ENCODE data around the gene KLHL29. TPM values are rescaled to one million over a fixed set of nuclear protein-coding genes. Genes with fewer than 3 reads are reported as not detected.

Gene KLHL29
- total RNA-seq, 1 donor from 2014 or later: 15.1 TPM

DNA sequence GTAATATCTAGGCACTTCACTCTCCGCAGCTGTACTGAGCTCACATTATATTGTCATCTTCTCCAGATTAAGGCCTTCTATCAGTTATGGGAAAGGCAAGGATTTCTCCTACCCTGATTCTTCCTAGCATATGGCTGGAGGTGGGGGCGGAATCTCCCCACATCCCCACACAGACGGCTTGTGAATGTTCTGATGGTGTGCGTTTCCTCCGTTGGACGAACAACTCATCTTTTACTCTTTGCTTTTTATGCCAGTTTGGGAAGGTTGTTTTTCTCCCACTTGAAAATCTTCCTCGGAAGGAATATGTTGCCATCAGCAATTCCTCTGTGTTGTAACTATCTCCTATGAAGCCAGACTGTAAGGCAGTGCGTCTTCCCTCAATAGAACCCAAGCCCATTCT is 24.3 kb downstream of the KLHL29 start:
- no peaks in the 10 kb centered on the region for H3K27me3 ChIP-seq
- no peak overlapping the region for H3K27ac ChIP-seq
- no peak for ATAC-seq
- no peak for DNase-seq
- no peak overlapping the region for H3K4me3 ChIP-seq
- peaks cover 6% of the 10 kb centered on the region for H3K4me1 ChIP-seq
- no peak for TF ChIP-seq CTCF (IDR thresholded peaks at IDR 0.05)
- no peaks in the 10 kb centered on the region for H3K9me3 ChIP-seq
- intact Hi-C loops (cut with DNase I): no loop called here
- H3K36me3 ChIP-seq: no peaks in the 10 kb centered on the region

DNA sequence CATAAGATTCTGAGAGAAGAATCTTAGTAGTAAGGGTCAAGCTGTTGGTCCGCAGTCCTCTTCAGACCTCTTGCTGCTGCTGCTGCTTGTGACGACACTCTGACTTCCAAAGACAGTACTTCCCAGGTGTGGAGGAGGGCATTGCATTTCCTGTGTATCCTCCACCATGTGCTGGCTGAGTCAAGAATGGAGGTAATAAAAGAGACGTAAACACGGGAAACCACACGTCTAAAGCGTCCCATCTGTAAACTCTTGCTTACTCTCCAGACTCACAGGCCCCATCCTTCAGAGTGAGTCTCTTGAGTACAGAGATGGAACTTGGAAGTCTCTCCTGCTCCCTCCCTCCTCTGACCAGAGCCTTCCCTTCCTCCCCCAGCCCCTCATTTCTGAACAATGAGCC is 25.6 kb downstream of the KLHL29 start:
- intact Hi-C loops (cut with DNase I): no loop called here
- no peak for TF ChIP-seq CTCF (IDR thresholded peaks at IDR 0.05)
- Histone ChIP-seq H3K36me3 (no peaks in the 10 kb centered on the region), H3K27me3 (no peaks in the 10 kb centered on the region), H3K4me3 (no peak overlapping the region), H3K9me3 (no peaks in the 10 kb centered on the region), H3K4me1 (no peaks in the 10 kb centered on the region), H3K27ac (no peak overlapping the region)
- no peak for ATAC-seq
- no peak for DNase-seq

DNA sequence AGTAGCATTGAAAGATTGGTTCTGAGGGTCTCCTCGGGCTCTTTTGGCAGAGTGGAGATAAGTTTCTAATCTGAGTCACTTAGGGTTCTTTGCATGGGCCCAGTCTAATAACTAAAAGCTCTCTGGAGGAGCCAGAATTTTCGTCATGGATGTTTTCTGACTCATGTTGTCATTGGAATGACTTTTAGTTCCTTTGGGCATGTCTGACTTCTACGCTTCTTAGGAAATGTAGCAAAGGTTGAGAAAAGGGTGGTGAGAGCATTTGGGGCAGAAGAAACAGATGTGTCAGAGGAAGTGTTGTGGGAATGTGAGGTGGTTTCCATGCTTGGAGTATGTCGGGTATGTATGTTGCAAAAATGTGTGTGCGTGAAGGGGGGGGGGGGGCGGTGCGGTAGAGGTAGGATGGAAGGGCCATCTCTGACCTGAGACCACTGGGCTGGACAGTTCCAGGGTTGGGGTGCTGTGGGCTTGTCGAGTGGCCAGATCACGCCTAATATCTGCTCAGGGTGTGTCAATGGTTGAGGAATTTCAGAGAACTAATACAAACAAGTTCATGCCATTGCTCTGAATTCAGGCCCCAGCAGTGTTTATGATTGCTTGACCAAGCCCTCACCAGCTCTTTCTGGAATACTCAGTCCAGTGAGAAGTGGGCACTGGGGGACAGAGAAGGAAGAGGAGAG is 26.9 kb downstream of the KLHL29 start:
- ATAC-seq (peak; percentile 68), DNase-seq (no peak)
- H3K4me1 ChIP-seq: no peaks in the 10 kb centered on the region
- H3K9me3 ChIP-seq: no peaks in the 10 kb centered on the region
- no peaks in the 10 kb centered on the region for H3K27me3 ChIP-seq
- intact Hi-C loops (cut with DNase I): no loop called here
- H3K36me3 ChIP-seq: no peaks in the 10 kb centered on the region
- no peak overlapping the region for H3K27ac ChIP-seq
- TF ChIP-seq CTCF (IDR thresholded peaks at IDR 0.05): no peak
- no peak overlapping the region for H3K4me3 ChIP-seq

DNA sequence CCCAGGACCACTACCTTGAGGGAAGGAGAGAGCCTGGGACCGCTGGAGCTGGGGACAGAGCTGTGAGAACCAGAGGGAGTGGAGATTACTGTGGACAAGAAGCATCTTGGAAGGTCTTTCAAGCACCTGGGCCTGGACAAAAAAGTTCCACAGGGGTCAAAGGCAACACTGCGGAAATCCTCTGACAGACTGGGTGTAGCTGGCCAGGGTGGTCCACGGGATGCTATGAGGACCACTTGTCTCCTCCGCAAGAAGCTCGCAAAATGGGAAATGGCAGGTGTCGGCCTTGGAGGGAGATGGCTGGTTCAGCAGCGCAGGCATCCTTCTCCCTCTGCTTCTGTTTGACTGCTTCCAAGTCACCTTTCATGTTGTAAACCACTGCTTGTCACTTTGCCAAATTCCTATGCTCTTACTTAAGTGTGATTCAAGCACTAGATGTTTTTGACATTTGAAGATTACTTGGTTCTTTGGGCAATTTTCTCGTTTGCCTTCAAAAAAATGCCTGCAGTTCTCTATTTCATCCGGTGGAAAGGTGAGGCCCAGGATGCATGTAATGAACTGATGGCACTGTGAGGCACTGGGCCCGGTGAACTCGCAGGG is 27.7 kb downstream of the KLHL29 start:
- no peak for TF ChIP-seq CTCF (IDR thresholded peaks at IDR 0.05)
- Histone ChIP-seq H3K27ac (no peak overlapping the region), H3K9me3 (no peaks in the 10 kb centered on the region), H3K27me3 (no peaks in the 10 kb centered on the region), H3K4me3 (no peak overlapping the region), H3K36me3 (no peaks in the 10 kb centered on the region), H3K4me1 (no peaks in the 10 kb centered on the region)
- intact Hi-C loops (cut with DNase I): no loop called here
- DNase-seq: no peak
- no peak for ATAC-seq

DNA sequence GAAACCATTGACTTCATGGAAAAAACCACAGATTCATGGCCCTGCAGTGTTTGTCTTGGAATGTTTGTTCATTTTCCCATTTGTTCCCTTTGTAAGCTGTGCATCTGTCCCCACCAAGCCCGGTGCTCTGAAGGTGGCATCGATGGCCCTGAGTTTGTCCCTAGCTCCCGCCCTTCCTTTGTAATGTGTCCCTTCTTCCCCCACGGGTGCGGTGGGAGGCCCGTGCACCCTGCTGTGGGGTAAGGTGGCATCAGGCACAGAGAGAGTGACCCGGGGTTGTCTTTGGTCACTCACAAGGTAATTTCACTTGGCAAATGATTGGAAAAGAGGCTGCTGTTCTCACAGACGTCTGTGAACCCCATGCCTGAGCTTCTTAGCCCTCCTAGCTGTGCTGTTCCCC is 28.7 kb downstream of the KLHL29 start:
- Histone ChIP-seq H3K4me3 (no peak overlapping the region), H3K36me3 (no peaks in the 10 kb centered on the region), H3K4me1 (no peaks in the 10 kb centered on the region), H3K27ac (no peak overlapping the region), H3K9me3 (no peaks in the 10 kb centered on the region), H3K27me3 (no peaks in the 10 kb centered on the region)
- no peak for ATAC-seq
- TF ChIP-seq CTCF (IDR thresholded peaks at IDR 0.05): no peak
- DNase-seq: no peak
- intact Hi-C loops (cut with DNase I): no loop called here

Data from upper lobe of right lung (tissue), 1 donor.